ENCODE data around the gene FTO.
A peak's percentile ranks its signal among the peaks of the same experiment; 100 is the strongest.

FTO gene

DNA sequence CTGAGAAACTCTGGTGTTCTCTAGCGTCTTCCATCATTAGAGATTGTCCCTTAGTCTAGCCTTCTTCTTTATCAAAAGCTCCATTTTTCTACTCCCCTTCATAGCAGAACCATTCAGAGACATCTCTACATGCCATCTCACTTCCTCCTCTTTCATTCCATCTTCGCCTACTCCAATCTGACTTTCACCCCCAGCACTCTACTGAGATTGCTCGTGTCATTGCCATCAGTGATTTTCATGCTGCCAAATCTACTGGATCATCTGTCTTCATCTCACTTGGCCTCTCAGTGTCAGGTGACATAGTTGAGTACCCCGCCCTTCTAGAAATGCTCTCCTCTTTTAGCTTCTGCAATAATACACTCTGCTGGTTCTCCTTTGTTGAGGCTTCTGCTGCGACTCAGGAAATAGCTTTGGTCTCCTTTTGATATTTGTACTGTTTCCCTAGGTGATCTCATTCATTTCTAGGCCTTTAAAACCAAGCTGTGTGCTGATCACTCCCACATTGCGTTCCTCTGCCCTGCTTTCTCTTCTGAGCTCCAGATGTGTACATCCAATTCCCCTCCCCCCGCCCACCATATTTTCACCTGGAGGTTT, 119.1 kb downstream of the FTO start:
- DNase-seq, result no peak

DNA sequence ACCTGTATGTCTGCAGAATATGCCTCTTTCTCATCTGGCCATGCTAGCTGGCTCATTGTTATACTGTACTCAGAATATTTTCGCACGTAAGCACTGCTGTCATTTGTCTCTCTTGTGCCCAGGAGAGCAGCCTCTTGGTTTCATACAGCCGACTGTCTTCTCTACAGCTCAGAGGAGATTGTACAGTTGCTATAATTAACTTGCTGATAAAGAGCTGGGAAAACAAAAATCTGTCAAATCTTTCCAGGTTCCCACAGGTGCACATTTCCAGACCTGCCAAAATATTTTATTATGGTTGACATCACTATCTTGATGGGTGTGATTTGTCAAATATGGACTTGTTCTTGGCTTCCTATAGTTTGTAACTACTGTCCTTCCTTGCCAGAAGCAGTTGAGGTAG, 122.7 kb downstream of the FTO start:
- no peak for DNase-seq
- no peaks in the 10 kb centered on the region for H3K27me3 ChIP-seq (replicated peaks)
- no peaks in the 10 kb centered on the region for H3K36me3 ChIP-seq (replicated peaks)
- no peak overlapping the region for H3K4me3 ChIP-seq (ENCODE audit: low read depth, low read length)
- in situ Hi-C loops (cut with HindIII; ENCODE audit: low pct_ligation_motif_present, low sequenced_read_pairs), result no loop called here
- TF ChIP-seq, protein P1, sequence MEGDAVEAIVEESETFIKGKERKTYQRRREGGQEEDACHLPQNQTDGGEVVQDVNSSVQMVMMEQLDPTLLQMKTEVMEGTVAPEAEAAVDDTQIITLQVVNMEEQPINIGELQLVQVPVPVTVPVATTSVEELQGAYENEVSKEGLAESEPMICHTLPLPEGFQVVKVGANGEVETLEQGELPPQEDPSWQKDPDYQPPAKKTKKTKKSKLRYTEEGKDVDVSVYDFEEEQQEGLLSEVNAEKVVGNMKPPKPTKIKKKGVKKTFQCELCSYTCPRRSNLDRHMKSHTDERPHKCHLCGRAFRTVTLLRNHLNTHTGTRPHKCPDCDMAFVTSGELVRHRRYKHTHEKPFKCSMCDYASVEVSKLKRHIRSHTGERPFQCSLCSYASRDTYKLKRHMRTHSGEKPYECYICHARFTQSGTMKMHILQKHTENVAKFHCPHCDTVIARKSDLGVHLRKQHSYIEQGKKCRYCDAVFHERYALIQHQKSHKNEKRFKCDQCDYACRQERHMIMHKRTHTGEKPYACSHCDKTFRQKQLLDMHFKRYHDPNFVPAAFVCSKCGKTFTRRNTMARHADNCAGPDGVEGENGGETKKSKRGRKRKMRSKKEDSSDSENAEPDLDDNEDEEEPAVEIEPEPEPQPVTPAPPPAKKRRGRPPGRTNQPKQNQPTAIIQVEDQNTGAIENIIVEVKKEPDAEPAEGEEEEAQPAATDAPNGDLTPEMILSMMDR (IDR thresholded peaks at IDR 0.05; ENCODE audit: low read depth, low read length, missing control alignments), result no peak
- no peak overlapping the region for H3K27ac ChIP-seq

More for the DNA sequence above, 119.1 kb downstream of the FTO start:
- Histone ChIP-seq H3K36me3 (replicated peaks) (no peaks in the 10 kb centered on the region), H3K27me3 (replicated peaks) (no peaks in the 10 kb centered on the region), H3K27ac (no peak overlapping the region), H3K4me3 (ENCODE audit: low read depth, low read length) (no peak overlapping the region)
- TF ChIP-seq, protein P1 (IDR thresholded peaks at IDR 0.05; ENCODE audit: low read depth, low read length, missing control alignments), result no peak
- in situ Hi-C loops (cut with HindIII; ENCODE audit: low pct_ligation_motif_present, low sequenced_read_pairs), result no loop called here

DNA sequence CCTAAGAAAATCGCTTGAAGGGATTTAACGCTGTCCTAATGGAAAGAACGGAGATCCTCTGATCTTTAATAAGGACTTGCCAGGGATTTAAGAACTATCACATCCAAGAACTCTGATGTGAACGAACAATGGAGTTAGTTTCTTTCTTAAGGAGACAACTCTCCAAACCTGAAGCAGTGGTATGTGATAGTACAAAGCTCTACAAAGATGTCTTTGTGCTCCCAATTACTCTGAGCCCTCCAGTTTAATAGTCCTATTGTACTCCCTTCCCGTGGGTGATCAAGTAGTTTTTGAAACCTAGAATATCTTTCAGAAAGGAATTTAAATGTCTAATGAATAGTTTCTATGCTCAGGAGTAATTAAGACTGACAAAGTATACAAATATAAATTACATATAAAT, 123.8 kb downstream of the FTO start:
- in situ Hi-C loops (cut with HindIII; ENCODE audit: low pct_ligation_motif_present, low sequenced_read_pairs), result no loop called here
- DNase-seq, result no peak
- Histone ChIP-seq H3K27me3 (replicated peaks) (no peaks in the 10 kb centered on the region), H3K36me3 (replicated peaks) (no peaks in the 10 kb centered on the region), H3K27ac (no peak overlapping the region), H3K4me3 (ENCODE audit: low read depth, low read length) (no peak overlapping the region)
- TF ChIP-seq, protein P1 (IDR thresholded peaks at IDR 0.05; ENCODE audit: low read depth, low read length, missing control alignments), result no peak

DNA sequence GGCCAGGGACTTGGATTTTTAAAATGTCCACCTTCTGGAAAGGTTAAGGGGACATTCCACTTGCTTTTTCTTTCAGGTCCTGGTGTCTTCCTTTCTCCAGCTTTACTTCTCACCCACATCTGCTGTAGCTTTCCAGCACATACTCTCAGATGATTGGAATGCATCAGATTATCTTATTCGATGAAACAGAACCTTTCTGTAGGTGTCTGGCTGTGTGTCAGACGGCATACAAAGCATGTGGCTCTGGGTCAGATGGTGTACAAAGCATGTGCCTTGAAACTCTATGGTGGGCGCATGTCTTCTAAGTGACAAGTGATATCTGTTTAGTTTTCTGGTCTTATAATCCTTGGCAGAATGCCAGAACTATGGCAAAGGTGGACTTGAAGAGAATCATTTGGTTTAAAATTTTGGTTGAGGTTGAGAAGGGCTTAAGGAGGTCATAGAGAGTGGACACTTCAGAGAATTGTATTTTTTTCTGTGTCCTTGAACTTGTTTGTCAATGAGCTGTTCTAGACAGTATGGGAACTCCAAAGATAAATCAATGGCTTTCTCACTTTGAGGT, 125.3 kb downstream of the FTO start:
- DNase-seq, result peak; percentile 28
- TF ChIP-seq, protein P1 (IDR thresholded peaks at IDR 0.05; ENCODE audit: low read depth, low read length, missing control alignments), result no peak
- no peaks in the 10 kb centered on the region for H3K36me3 ChIP-seq (replicated peaks)
- in situ Hi-C loops (cut with HindIII; ENCODE audit: low pct_ligation_motif_present, low sequenced_read_pairs), result no loop called here
- no peak overlapping the region for H3K27ac ChIP-seq
- no peak overlapping the region for H3K4me3 ChIP-seq (ENCODE audit: low read depth, low read length)
- no peaks in the 10 kb centered on the region for H3K27me3 ChIP-seq (replicated peaks)

DNA sequence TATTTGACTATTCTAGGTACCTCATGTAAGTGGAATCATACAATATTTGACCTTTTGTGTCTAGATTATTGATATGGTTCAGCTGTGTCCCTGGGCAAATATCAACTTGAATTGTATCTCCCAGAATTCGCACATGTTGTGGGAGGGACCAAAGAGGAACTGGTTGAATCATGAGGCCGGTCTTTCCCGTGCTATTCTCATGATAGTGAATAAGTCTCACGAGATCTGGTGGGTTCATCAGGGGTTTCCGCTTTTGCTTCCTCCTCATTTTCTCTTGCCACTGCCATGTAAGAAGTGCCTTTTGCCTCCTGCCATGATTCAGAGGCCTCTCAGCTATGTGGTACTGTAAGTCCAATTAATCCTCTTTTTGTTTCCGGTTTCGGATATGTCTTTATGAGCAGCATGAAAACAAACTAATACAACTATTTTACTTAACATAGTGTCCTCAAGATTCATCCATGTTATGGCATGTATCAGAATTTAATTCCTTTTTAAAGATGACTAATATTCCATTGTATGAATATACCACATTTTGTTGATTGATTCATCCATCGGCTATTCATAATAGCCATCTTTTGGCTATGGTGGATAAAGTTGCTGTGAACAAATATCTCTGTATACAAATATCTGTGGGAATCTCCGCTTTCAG, 129.1 kb downstream of the FTO start:
- in situ Hi-C loops (cut with HindIII; ENCODE audit: low pct_ligation_motif_present, low sequenced_read_pairs), result no loop called here

More for the DNA sequence above, 129.1 kb downstream of the FTO start:
- Histone ChIP-seq H3K27me3 (replicated peaks) (no peaks in the 10 kb centered on the region), H3K4me3 (ENCODE audit: low read depth, low read length) (no peak overlapping the region), H3K27ac (no peak overlapping the region), H3K36me3 (replicated peaks) (no peaks in the 10 kb centered on the region)
- DNase-seq, result no peak
- TF ChIP-seq, protein P1 (IDR thresholded peaks at IDR 0.05; ENCODE audit: low read depth, low read length, missing control alignments), result no peak

All from brain microvascular endothelial cell (primary cell).